Activated CD8-positive, alpha-beta memory T cell treated with anti-CD3 and anti-CD28 coated beads, Interleukin-2, amount 50 U/mL, for 1 hour (primary cell): Measurements from ENCODE around the gene ZNF574.

Experiments used
- DNase-seq: peaks from one replicate; pipeline ENCODE4 v3.0.0-alpha.2; 2020; ENCODE audit errors: extremely low read depth

Gene ZNF574

DNA sequence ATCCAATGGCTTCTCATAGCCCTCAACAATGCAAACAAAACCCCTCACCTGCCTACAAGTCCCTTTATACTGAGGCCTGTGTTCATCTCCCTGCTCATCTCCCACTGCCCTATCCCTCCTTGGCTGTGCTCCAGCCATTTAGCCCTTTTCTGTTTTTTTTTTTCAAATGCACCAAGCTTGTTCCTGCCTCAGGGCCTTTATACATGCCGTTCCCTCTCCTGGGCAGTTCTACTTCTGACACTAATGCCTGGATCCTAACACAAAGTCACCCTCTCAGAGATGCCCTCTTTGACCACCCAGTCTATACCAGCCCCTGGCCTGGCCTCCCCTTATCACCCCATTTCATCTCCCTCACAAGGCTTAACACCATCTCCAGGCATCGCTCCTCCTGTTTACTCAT, 26.9 kb downstream of the ZNF574 start:
- no peak for DNase-seq

- DNase-seq = no peak
These were observed 29.4 kb downstream of the ZNF574 start for GRCh38 chr19:42105368-42105767.

- peak; percentile 71 for DNase-seq
These were observed 32.8 kb downstream of the ZNF574 start for GRCh38 chr19:42108527-42109389.

DNA sequence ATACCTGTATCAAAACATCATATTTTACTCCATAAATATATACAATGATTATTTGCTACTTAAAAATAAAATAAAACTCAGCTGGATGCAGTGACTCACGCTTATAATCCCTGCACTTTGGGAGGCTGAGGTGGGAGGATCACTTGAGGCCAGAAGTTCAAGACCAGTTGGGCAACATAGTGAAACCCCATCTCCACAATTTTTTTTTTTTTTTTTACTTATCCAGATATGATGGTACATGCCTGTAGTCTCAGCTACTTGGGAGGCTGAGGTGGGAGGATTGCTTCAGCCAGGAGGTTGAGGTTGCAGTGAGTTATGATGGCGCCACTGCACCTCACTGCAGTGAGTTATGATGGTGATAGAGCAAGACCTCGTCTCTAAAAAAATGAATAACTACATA, 33.9 kb downstream of the ZNF574 start:
- no peak for DNase-seq

GRCh38 chr19:42110658-42111057, 34.7 kb downstream of the ZNF574 start:
- no peak for DNase-seq

DNA sequence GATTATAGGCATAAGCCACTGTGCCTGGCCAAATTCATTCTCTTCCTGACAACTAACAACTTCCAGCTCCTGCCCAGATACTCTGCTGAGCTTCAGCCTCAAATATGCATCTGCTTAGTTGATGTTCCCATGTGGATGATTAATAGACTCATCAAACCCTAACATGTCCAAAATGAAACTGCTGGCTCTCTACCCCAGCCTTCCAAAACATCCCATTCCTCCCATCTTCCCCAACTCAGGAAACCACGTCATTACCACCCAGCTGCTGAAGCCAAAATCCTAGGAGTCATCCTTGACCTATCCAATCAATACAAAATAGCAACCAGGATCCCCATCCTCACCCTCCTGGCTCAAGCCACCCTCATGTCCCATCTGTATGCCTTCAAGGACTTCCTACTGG, 35.4 kb downstream of the ZNF574 start:
- no peak for DNase-seq

- no peak for DNase-seq
These were observed 35.8 kb downstream of the ZNF574 start for GRCh38 chr19:42111811-42112210.

- no peak for DNase-seq
These were observed 37.8 kb downstream of the ZNF574 start for GRCh38 chr19:42113641-42114348.

DNA sequence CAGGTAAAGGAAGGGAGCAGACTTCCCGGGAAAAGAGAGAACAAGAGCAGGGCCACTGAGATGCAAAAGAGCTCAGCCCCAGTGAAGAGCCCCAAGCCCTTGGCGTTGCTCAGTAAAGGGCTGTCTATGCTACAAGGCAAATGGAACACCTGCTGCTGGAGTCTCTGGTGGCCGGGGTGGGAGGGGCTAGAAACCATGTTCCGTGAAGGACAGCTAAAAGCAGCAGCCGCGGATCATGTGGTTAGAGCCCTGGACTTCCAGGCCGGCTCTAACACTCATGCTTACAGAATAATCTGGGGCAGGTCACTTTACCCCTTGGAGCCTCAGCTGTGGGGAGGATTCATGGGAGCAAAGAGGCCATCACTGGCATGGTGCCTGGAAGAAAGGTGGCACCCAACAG, 38.4 kb downstream of the ZNF574 start:
- no peak for DNase-seq

DNA sequence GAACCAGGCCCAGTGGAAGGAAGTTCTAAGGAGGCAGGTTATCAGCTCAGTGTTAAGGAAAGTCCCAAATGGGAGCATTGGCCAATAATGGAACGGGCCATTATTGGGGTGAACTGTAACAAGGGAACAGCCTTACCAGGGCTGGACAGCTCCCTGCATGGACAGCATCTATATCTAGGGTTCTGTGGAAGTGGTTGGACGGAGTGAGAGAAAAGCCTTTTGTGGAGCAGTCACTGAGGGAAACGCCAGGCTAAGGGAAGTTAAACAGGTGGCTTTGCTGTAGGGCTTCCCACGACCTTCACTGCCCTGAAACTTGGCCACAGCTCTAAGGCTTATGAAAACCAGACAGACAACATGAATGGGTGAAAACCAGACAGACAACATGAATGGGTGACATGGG, 39.3 kb downstream of the ZNF574 start:
- DNase-seq = no peak

DNA sequence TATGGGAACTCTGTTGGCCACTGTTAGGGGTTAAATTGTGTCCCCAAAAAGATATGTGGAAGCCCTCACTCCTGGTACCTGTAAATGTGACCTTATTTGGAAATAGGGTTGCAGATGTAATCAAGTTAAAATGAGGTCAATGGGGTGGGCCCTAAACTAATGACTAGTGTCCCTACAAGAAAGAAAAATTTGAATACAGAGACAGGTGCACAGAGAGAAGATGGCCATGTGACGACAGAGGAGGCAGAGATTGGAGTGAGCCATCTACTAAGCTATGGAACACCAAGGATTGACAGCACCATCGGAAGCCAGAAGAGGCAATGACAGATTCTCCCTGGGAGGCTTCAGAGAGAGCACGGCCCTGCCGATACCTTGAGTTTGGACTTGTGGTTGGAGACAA, 39.7 kb downstream of the ZNF574 start:
- no peak for DNase-seq

DNA sequence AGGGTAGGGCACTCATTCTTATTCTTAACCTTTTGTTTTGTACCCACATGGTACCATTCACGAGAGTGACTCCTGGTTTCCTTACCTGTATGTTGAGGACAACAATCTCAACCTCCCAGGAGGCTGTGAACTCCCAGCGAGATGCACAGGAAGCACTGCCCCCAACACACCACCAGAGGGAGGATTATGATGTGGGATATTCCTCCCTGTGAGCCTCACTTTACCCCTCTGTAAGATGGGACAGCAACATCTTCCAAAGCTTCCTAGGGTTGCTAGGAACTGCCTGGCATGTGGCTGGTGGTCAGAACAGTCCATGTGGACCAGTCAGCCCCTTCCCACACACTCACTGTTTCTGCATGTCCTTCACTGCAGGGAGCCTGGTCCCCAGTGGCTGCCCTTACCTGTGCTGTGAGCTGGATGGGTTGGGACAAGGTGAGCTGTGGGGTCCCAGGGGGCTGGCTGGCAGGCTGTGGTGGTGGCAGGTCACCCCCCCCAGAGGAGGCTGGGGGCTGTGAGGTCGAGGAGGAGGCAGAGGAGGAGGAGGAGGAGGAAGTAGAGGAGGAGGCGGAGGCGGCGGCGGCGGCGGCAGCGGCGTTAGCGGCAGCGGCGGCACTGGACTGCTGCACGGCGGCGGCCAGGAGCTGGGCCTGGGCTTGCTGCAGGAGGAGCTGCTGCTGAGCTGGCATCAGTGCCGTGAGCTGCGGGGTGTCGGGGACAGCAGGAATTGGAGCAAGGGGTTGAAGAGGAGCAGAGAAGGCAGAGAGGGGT, 40.5 kb downstream of the ZNF574 start:
- no peak for DNase-seq

DNA sequence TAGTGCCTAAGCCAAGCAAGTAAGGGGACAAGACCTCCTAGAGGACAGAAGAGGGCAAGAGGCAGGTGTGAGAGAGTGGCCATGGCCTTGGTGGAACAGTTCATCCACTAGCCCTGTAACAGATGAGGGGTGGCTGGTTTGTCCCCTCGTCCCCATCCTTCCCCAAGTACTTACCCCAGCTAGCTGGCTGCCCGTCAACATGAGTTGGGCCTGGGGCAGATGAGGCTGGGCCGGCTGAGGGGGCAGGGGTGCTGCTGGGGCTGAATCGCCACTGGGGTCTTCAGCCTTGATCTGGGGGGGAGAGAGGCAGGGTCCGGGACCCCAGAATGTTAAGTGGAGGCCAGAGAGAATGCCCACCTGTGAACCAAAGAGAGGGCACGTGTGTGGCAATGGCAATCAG, 41.1 kb downstream of the ZNF574 start:
- no peak for DNase-seq

- DNase-seq = no peak
These were observed 44.5 kb downstream of the ZNF574 start for GRCh38 chr19:42120276-42120980.

DNA sequence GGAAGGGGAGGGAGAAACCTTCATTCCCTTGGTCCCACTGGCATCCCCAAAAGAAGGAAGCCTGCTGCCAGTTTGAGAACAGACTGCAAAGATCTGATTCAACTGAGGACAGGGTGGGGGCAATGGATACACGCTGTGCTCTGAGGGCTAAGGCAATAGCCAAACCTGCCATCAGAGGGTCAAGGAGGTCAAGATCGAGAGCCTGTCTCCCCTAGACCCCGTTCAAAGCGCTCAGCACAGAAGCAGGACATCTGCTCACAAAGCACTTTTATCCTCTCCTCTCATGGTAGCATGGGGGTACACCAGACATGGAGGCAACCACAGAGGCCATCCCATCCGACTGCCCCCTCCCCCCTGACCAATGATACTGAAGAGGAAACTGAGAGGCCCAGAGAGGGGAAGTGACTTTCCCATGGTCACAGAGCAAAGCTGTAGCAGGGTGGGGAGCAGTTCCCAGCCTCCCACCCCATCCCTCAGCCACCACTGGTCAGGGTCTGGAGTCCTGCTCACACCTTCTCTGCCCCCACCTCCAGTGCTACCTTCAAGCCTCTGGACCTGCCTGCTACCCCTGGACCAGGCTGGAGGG, 45.2 kb downstream of the ZNF574 start:
- no peak for DNase-seq

DNA sequence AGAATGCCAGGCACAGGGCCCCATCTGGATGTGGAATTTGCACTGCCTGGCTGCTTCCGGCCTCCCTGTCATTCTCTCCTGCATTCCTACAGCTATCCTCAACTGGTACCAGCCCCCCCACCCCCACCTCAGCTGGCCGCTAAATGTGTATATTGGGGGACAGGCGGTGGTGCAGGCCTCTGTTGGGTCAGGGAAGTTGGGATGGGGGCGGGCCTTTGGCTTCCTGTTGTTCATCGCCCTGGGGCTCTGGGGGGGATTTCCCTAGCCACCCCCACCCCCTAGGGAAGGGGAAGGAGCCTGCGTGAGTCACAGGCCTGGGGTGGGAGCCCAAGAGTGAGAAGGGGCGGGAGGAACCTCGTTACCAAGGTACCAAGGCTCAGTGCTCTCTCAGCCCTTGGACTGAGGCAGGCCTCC, 45.7 kb downstream of the ZNF574 start:
- peak; percentile 65 for DNase-seq

- peak; percentile 19 for DNase-seq
These were observed 47.0 kb downstream of the ZNF574 start for GRCh38 chr19:42122691-42123607.

DNA sequence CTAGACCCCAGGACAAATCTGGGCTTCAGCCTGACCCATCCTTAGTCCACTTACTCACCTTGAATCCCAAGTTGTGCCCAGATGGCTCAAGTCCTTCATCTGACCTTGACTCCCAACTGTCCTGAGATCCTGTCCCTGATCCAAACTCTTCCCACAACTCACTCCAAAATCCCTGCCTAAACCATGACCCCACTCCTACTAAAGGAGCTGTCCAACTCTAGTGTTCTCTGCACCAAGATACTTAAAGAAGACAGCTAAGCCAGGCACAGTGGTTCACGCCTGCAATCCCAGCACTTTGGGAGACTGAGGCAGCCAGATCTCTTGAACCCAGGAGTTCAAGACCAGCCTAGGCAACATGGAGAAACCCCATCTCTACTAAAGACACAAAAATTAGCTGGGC, 47.8 kb downstream of the ZNF574 start:
- DNase-seq = no peak

DNA sequence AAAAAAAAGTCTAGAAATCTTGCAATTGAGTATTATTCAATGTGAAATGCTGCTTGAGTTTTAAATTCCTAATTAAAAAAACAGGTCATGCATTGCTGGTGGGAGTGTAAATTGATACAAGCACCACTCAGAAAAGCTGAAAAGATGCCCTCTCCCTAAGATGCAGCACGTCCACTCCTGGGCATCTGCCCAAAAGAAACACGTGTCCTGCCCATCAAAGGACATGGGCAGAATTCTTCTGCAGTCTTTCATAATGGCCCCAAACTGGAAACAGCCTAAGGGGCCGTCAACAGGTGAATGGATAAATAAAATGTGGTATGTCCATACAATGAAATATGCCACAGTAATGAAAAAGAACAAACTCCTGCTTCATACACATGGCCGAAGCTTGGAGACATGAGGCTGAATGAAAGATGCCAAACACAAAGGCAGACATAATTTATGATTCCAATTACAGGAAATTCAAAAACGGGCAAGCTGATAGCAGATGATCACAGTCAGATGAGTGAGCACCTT, 48.5 kb downstream of the ZNF574 start:
- no peak for DNase-seq

DNA sequence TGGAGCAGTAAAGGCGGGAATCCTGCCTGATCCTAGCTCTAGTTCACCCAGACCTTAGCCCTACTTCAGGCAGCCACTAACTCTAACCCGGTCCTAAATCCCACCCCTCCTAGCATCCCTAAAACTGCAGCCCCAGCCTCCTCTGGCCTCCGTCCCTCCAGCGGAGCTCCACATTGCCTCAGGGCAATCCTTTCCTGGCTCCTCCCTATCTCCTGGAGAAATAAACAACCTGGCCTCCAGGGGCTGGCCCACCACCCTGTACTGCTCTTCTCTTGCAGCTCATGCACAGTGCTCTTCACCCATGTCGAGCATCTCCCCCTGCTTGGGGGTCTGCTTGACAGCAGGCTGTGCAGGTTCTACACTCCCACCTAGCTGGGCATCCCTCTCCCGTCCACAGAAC, 49.6 kb downstream of the ZNF574 start:
- no peak for DNase-seq
